GM12874 (cell line): Measurements from ENCODE around the gene IGFBP5.

Source experiments
- CTCF ChIP-seq: IDR thresholded peaks from 2 replicates; pipeline ENCODE4 v1.5.1; 2011; ENCODE audit warnings: low read depth, mild to moderate bottlenecking, control low read depth, low read length, moderate library complexity; ENCODE audit not compliant: insufficient read depth

IGFBP5 gene

GRCh38 chr2:216634370-216635148, 60.8 kb downstream of the IGFBP5 start:
- TF ChIP-seq CTCF: no peak

- TF ChIP-seq CTCF: no peak
Observed at GRCh38 chr2:216633616-216634369, 61.6 kb downstream of the IGFBP5 start.

GRCh38 chr2:216632952-216633615, 62.3 kb downstream of the IGFBP5 start, which contains the start of gene IGFBP2:
Gene IGFBP2 (plus strand): TSS chr2:216633420. CDS start chr2:216633524, 104 bp downstream.
- no peak for TF ChIP-seq CTCF

DNA sequence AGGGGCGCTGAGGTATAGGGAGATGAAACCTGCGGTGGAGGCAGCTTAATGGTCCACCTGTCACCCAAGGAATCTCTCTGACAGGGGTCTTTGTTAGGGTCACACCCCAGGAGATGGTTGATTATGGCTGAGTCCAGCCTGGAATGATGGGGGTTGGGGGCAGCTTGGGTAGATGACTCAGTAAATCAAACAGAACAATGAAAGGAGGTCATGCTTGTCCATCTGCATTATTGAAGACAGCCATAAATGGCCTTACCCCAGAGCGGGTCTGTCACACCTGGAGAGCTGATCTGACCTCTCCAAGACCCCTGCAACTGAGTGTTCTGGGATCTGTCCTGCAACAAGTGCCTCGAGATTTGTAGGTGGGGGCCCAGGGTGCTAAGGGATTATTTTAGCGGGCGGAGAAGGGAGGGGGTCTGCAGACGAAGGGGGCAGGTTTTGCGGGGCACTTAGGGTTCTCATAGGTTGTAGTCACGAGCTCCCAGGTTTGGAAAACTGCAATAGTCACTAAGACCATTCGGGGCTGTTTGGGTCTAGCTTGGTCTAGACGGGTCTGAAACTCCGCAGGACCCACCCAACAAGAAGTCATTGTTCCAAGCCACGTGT, 62.9 kb downstream of the IGFBP5 start:
- TF ChIP-seq CTCF: no peak

GRCh38 chr2:216629784-216630183, 65.6 kb downstream of the IGFBP5 start:
- no peak for TF ChIP-seq CTCF

DNA sequence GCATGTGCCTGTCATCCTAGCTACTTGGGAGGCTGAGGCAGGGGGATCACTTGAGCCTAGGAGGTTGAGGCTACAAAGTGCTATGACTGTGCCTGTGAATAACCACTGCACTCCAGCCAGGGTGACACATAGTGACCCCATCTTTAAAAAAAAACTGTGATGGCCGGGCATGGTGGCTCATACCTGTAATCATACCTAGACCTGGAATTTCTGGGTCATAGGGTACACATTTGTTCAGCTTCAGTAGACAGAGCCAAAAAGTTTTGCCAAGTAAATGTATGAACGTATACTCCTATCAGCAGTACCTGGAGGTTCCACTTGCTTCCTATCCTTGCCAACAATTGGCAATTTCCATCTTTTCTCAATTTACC, 68.5 kb downstream of the IGFBP5 start:
- TF ChIP-seq CTCF: no peak
